Measurements from ENCODE around the gene HNRNPC. TPM values are rescaled to one million over a fixed set of nuclear protein-coding genes. Genes with fewer than 3 reads are reported as not detected.

The HNRNPC gene
- total RNA-seq, 1 donor from 2014 or later: 388 TPM

GRCh38 chr14:21191809-21192446 lies 77.3 kb downstream of the HNRNPC start:
- intact Hi-C loops (cut with DNase I): no loop called here
- ATAC-seq: peak; percentile 95 to 96
- H3K36me3 ChIP-seq: no peaks in the 10 kb centered on the region
- TF ChIP-seq CTCF (IDR thresholded peaks at IDR 0.05): no peak
- H3K4me1 ChIP-seq: peaks cover 14% of the 10 kb centered on the region
- H3K27ac ChIP-seq: no peak overlapping the region
- peak; percentile 92 for DNase-seq
- peak overlapping the region; percentile 49 for H3K4me3 ChIP-seq
- H3K27me3 ChIP-seq (ENCODE audit: low read depth): no peaks in the 10 kb centered on the region
- H3K9me3 ChIP-seq: no peaks in the 10 kb centered on the region

GRCh38 chr14:21191261-21191808 lies 77.9 kb downstream of the HNRNPC start:
- Histone ChIP-seq H3K4me3 (peak overlapping the region; percentile 49), H3K4me1 (peaks cover 14% of the 10 kb centered on the region), H3K36me3 (no peaks in the 10 kb centered on the region), H3K27ac (no peak overlapping the region), H3K9me3 (no peaks in the 10 kb centered on the region), H3K27me3 (ENCODE audit: low read depth) (no peaks in the 10 kb centered on the region)
- DNase-seq: no peak
- intact Hi-C loops (cut with DNase I): no loop called here
- TF ChIP-seq CTCF (IDR thresholded peaks at IDR 0.05): no peak
- no peak for ATAC-seq

GRCh38 chr14:21185491-21185890 lies 83.8 kb downstream of the HNRNPC start:
- Histone ChIP-seq H3K27ac (no peak overlapping the region), H3K27me3 (ENCODE audit: low read depth) (no peaks in the 10 kb centered on the region), H3K9me3 (peaks cover 4% of the 10 kb centered on the region), H3K36me3 (no peaks in the 10 kb centered on the region), H3K4me3 (no peak overlapping the region), H3K4me1 (no peaks in the 10 kb centered on the region)
- no peak for DNase-seq
- intact Hi-C loops (cut with DNase I): no loop called here
- no peak for ATAC-seq
- no peak for TF ChIP-seq CTCF (IDR thresholded peaks at IDR 0.05)

GRCh38 chr14:21184254-21184653 lies 85.0 kb downstream of the HNRNPC start:
- no peak overlapping the region for H3K27ac ChIP-seq
- no peaks in the 10 kb centered on the region for H3K4me1 ChIP-seq
- DNase-seq (no peak), ATAC-seq (no peak)
- intact Hi-C loops (cut with DNase I): no loop called here
- peaks cover 4% of the 10 kb centered on the region for H3K9me3 ChIP-seq
- H3K27me3 ChIP-seq (ENCODE audit: low read depth): no peaks in the 10 kb centered on the region
- TF ChIP-seq CTCF (IDR thresholded peaks at IDR 0.05): no peak
- H3K4me3 ChIP-seq: no peak overlapping the region
- H3K36me3 ChIP-seq: no peaks in the 10 kb centered on the region

- no peak for ATAC-seq
- H3K9me3 ChIP-seq: peaks cover 4% of the 10 kb centered on the region
- no peak for TF ChIP-seq CTCF (IDR thresholded peaks at IDR 0.05)
- H3K36me3 ChIP-seq: no peaks in the 10 kb centered on the region
- H3K27ac ChIP-seq: no peak overlapping the region
- no peak overlapping the region for H3K4me3 ChIP-seq
- DNase-seq: no peak
- intact Hi-C loops (cut with DNase I): no loop called here
- H3K4me1 ChIP-seq: no peaks in the 10 kb centered on the region
- H3K27me3 ChIP-seq (ENCODE audit: low read depth): no peaks in the 10 kb centered on the region
Measured at GRCh38 chr14:21182166-21182565, 87.1 kb downstream of the HNRNPC start.
